Activated CD8-positive, alpha-beta memory T cell treated with anti-CD3 and anti-CD28 coated beads, Interleukin-2, amount 50 U/mL, for 1 hour (primary cell): ENCODE results near the gene AP1M2.
"Not testable (repeated sequence)": the region's sequence is repeated elsewhere in the genome, so short reads cannot be mapped to it uniquely, and the experiment has no call there.

Source experiments
- DNase-seq: peaks from one replicate; pipeline ENCODE4 v3.0.0-alpha.2; 2020; ENCODE audit errors: extremely low read depth

AP1M2 gene

DNA sequence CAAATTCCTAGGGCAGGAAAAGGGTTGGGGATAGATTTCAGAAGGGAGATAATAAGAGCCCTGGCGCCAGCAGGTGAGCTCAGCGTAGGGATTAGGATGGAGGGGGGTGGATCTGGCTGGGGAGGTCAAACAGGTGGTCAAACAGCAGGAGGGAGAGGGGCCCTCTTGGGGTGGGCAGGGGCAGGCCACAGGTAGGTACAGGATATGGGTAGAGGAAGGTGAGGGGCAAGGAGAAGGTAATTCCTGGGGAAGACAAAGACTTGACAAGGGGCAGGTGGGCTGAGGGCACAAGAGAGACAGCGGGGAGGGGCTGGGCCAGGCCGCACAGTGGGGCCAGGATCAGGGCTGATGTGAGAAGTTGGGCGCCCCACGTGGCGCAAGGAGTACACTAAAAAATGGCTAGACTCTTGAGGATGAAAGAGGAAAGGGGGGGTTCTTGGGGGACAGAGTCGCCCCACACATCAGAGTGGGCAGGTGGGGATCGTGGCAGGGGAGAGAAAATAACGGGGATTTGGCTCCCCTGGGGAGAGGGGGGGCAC is 22.0 kb downstream of the AP1M2 start:
- no peak for DNase-seq

DNA sequence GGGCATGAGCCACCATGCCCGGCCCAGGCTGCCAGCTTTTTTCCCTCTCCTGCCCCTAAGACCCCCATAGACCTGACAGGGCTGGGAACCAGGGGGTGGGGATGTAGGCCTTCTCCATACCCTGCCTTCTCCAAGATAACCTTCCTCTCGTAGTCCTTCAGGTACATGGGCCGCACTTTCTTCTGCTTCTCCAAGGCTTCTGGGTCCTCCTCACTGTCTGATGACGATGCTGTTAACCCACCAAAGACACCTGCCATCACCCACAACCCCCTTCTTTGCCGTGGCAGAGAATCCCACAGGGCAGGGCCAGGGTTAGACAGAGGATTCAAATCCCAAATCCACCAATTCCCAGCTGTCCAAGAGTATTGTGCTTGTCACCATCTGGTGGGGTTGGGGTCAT is 24.5 kb downstream of the AP1M2 start:
- DNase-seq = no peak

DNA sequence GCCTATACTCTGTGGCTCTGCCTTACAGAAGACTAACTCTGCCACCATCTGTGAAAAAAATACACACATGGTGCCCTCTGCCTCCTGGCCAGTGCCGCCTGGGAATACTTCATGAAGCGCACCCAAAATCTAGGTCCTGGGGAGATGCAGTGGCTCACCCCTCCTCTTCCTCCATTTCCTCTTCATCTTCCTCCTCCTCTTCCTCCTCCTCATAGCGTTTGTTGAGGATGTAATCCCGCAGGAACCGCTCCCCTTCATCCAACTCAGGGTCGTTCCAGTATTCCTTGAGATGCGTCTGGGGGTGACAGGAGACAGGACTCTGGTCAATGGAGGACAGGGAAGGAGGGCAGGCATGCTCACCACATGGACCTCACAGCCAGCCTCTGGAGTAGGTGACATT is 27.0 kb downstream of the AP1M2 start:
- DNase-seq = no peak

- no peak for DNase-seq
Observed at GRCh38 chr19:10557603-10558197, 29.4 kb downstream of the AP1M2 start.

GRCh38 chr19:10555610-10555973 is 31.5 kb downstream of the AP1M2 start:
- no peak for DNase-seq

DNA sequence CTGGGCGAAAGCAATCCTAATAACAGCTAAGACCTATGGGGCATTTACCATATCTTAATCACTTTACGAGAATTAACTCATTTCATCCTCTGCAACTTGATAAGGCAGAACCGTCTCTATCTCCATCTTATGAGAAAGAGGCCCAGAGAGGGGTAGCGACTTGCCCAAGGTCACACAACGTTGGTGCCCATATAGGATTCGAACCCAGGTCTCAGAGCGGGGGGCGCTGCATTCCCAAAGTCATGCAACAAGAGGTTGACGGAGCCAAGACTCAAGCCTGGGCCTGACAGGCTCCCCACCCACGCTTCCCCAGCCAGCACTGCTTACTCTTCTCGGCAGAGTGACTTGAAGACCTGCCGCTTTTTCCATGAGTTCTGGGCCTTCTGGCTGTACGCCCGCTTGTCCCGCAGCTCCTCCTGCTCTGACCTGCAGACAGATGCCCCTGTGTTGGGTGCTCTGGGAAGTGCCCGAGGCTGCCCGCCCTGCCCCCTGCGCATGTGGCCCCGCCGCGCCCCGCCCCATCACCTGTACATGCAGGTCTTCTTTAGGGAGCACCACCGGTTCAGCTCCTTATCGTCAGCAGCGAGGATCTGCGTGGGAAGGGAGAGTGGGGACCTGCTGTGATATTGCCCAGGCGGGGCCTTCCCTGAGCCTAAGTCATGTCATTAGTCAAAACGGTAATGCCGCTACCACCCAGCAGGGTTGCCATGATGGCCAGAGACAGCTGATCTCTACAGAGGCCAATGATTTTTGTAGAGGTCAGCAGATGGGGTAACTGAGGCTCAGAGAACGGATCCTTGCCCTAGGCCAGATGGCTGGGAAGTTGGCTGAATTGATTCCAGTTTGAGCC is 32.1 kb downstream of the AP1M2 start:
- DNase-seq = no peak

GRCh38 chr19:10553943-10554381 is 33.1 kb downstream of the AP1M2 start:
- DNase-seq = no peak

DNA sequence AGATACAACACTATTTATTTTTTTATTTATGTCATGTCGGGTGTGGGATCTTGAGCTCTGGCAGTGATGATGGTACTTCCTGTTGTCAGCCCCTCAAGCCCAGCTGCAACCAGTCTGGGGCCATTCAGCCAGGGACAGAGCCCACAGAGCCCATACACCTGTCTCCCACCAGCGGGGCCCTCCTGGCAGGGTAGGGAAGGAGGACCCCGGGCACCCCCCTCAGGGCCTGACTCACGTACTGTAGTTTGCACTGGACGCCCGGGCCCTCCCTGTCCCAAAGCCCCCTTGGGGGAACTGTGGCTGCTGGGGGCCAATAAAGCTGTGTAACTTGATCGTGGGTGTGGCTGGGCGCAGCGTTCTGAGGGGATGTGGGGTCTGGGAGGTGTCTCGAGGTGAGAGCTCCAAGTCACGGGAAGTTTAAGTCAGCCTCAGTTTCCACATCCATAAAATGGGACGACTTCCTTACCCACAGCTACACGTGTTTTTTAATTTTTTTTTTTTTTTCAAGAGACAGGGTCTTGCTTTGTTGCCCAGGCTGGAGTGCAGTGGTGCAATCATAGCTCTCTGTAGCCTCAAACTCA is 33.9 kb downstream of the AP1M2 start:
- DNase-seq = no peak

GRCh38 chr19:10552510-10553053 is 34.5 kb downstream of the AP1M2 start:
- DNase-seq = no peak

DNA sequence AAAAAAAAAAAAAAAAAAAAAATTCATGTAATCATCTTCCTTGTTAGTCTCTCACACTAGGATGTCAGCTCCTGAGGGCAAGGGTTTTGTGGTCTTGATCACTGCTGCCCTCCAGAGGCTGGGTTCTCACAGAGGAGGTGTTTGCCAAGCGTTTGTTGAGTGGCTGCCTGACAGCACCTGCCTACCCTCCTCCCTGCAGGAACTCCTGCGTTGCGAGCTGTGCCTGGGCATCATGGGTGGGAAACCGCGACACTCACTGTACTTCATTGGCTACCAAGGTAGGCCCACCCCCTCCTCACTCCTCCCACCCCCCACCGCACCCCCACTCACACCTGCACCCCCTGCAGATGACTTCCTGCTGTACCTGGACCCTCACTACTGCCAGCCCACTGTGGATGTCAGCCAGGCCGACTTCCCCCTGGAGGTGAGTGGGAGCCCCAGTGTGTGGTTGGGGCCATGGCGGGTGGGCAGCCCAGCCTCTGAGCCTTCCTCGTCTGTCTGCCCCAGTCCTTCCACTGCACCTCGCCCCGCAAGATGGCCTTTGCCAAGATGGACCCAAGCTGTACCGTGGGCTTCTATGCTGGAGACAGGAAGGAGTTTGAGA is 35.3 kb downstream of the AP1M2 start:
- DNase-seq = no peak

- not testable (repeated sequence) for DNase-seq
Observed at GRCh38 chr19:10551006-10551405, 36.1 kb downstream of the AP1M2 start.

DNA sequence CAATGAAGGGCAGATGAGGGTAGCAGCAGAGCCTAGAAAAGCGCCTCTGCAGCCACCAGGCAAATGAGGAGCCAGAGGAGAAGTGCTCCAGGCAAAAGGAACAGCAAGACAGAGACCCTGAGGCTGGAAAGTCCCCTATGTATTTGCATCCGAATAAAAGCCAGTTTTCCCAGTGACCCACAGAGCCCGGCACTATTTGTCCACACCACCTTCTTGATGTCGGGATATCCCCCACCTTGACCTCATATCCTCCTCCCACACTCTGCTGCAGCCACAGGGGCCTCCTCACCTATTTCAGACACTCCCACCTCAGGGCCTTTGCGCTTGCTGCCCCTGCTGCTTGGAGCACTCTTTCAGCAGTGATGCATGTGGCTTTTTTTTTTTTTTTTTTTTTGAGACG is 36.8 kb downstream of the AP1M2 start:
- DNase-seq = no peak

DNA sequence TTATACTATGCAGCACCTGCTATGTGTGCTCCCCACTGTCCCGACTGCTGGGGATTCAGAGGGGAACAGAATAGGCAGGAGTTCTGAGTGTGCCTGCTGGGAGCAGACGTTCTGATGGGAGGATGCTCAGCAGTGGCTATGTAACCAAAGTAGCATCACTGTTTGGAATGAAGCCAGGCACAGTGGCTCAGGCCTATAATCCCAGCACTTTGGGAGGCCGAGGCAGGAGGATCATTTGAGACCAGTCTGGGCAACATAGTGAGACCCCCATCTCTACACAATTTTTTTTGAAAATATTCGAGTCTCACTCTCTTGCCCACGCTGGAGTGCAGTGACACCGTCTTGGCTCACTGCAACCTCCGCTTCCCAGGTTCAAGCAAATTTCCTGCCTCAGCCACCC is 37.4 kb downstream of the AP1M2 start:
- no peak for DNase-seq

DNA sequence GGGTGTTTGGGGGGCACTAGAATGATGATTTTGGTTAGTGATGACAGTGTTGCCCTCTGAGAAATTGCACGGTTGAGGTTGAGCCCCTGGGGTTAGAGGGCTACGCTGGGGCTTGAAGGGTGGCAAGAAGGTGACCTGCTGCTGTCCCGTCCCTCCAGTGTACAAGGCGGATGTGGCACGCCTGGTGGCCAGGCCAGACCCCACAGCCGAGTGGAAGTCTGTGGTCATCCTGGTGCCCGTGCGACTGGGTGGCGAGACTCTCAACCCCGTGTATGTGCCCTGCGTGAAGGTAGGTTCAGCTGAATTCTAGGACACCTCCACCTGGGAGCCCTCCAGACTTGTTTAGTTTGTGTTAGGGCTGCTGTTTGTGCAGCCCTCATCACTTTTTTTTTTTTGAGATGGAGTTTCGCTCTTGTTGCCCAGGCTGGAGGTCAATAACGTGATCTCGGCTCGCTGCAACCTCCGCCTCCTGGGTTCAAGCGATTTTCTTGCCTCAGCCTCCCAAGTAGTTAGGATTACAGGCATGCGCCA is 38.3 kb downstream of the AP1M2 start:
- no peak for DNase-seq

GRCh38 chr19:10546817-10547216 is 40.3 kb downstream of the AP1M2 start:
- DNase-seq = no peak

- DNase-seq = no peak
Observed at GRCh38 chr19:10544753-10545251, 42.3 kb downstream of the AP1M2 start.

GRCh38 chr19:10544242-10544752 is 42.8 kb downstream of the AP1M2 start:
- no peak for DNase-seq

DNA sequence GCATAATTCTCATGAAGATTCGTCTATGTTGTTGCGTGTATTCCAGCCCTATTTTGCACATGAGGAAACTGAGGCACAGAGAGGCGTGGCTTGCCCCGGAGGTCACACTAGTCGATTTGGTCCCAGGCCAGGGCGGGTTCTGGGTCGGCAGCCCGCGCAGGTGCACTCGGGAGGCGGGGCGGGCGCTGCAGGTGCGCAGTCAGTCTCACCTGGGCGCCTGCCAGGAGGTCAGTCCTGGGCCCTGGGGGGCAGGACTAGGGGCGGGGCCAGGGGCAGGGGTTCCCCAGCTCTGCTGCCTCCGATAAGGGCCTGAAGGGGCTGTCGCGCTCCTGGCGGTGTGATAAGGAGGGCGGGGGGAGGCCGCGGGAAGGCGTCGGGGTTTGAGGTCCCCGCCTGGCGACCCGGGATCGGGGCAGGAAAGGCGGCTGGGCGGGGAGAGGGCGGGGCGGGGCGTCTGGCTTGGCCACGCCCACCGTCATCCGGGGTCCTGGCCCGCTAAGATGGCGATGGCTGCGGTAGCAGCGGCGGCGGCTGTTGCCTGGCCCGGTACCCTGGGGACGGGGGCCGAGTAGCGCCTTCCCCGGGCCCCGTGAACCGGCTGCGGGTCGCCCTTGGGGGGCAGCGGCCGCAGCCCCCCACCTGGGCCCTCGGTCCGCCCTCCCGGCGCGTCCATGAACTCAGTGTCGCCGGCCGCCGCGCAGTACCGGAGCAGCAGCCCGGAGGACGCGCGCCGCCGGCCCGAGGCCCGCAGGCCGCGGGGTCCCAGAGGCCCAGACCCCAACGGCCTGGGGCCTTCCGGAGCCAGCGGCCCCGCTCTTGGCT is 43.5 kb downstream of the AP1M2 start, which contains the start of gene ATG4D:
Gene ATG4D (plus strand): TSS at position 485 of the 822 bp plus-strand sequence. CDS start 187 bp downstream, at position 672.
- peak; percentile 58 for DNase-seq

GRCh38 chr19:10543059-10543419 is 44.1 kb downstream of the AP1M2 start:
- no peak for DNase-seq

GRCh38 chr19:10539016-10539415 is 48.1 kb downstream of the AP1M2 start:
- not testable (repeated sequence) for DNase-seq
